HG02840 (cell line): ENCODE data around the gene RCN1.
"Not testable (repeated sequence)": the region's sequence is repeated elsewhere in the genome, so short reads cannot be mapped to it uniquely, and the experiment has no call there.

Experiments
- ATAC-seq: cut with Tn5 transposase; IDR thresholded peaks from one replicate; pipeline ENCODE4 v1.9.1; 2021; ENCODE audit warnings: mild to moderate bottlenecking, moderate library complexity, moderate number of reproducible peaks; ENCODE audit not compliant: unreplicated experiment, low FRiP score

The RCN1 gene

GRCh38 chr11:32073644-32074026, 17.2 kb upstream of the RCN1 start:
- no peak for ATAC-seq

DNA sequence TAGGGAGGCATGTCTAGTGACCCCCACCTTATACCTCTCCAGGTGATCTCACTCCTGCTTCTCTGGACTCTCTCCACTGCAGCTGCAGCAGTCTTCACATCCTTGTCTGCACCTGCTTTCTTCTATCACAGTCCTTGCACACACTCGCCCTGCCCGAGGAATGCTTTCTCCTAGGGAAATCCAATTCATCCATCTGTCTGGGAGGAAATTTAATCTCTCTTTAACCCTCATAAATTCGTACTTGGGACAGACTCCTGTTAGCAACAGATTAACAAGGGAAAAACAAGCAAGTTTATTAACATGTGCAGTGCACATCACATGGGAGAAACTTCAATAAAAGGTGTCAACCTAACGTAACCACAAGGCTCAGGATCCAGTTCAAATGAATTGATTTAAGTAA, 11.3 kb upstream of the RCN1 start:
- no peak for ATAC-seq

DNA sequence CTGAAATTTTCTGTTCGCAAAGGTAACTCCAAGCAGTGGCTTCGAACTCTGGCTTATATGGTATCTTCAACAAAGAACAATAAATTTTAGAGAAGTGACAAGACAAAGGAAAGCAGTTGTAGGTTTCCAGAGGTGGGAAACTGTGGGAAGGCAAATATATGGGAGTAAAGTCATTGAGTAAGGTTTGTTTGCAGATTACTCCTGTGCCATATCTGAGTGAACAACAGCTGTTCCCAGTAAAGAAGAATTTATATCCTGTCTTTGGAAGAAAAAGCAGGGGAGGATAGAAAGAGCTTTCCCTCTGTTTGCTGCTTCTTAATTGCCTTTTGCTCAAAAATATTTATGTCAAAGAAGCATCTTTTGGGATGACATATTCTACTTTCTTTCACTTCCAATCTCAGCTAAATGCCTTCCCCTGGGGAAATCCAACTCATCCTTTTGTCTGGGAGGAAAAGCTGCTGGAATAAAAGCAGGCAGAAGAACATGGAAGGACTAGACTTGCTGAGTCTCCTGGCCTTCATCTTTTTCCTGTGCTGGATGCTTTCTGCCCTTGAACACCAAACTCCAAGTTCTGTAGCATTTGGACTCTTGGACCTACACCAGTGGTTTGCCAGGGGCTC, 10.4 kb upstream of the RCN1 start:
- ATAC-seq, result no peak

DNA sequence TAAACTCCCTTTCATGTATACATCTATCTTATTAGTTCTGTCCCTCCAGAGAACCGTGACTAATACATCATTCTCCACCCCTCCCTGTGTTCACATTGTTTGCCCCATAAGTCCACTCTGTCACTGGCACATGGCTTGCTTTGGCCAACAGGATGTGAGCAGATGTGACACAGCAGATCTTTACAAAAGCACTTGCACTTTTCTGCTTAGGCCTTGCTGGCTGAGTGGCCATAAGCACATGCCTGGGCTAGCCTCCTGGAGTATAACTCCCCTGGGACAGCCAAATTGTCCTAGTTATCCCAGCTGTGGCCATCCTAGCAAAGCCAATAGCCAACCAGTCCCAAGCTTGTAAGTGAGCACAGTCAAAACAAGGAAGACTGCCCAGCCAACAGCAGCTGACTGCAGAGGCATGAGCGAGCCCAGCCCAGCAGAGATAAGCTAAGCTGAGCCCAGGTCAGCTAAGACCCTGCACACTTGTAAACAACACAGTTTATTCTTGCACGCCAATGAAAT, 9.7 kb upstream of the RCN1 start:
- ATAC-seq, result no peak

DNA sequence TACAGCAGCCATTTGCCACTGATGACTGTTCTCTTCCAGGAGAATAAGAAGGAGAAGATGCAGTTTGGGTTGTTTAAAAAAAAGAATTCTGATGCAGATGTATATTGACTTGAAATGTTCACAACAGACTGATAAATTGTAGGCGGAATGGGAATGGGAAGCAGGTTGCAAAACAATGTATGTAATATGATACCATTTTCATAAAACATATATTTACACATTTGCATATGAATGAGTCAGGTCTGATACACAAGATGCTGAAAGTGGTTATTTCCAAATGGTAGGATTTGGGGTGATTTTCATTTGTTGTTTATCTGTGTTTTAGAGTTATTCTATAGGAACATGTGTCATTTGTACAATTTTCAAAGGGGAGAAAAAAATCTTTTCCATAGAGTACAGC, 9.0 kb upstream of the RCN1 start:
- ATAC-seq, result no peak

DNA sequence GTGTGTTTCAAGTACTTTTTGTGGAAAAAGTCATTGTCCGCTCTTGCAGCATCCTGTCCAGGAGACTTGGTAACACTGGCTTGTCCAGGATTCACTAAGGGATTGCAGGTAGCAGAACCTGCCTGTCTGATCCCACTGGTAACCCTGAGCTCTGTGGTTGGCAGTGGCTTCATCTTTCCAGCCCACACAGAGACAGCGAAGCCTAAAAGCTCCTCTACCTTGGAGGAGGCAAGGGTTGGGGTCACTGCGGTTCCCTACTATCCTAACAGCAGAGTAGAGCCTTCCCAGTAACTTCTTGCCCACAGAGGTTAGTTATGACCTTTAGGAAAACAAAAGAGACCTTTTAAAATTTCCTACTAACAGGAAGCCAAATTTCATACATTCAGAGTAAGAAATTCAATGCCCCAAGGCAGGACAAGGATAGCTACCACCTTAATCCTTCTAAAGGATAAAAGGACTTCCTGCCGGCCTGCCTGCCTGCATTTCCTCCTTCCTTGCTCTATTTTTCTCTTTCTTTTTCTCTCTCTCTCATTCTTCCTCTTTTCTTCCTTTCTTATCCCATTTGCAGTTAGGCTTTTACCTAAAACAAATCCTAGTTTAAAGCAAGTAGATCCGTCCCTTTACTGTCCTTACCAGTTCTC, 8.4 kb upstream of the RCN1 start:
- no peak for ATAC-seq

GRCh38 chr11:32087597-32087996, 3.3 kb upstream of the RCN1 start:
- no peak for ATAC-seq

- ATAC-seq, result no peak
These were observed 2.5 kb upstream of the RCN1 start for GRCh38 chr11:32088117-32088941.

GRCh38 chr11:32092581-32093170, 1.8 kb downstream of the RCN1 start:
- no peak for ATAC-seq

DNA sequence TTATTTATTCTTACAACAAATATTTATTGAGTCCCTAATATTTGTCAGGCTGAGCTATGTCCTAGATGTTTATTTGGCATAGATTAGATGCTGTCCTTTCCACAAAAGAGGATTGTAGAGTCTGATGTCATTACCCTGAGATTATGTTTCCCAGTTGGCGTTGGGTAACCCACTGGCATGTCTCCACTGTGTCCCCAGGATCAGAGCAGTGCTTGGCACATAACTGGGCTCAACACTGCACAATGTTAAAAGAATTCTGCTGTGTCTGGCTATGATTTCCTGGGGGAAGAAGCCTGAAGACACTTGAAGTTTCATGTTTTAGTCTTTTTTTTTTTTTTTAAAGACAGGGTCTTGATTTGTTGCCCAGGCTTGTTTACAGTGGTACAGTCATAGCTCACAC, 4.0 kb downstream of the RCN1 start:
- no peak for ATAC-seq

DNA sequence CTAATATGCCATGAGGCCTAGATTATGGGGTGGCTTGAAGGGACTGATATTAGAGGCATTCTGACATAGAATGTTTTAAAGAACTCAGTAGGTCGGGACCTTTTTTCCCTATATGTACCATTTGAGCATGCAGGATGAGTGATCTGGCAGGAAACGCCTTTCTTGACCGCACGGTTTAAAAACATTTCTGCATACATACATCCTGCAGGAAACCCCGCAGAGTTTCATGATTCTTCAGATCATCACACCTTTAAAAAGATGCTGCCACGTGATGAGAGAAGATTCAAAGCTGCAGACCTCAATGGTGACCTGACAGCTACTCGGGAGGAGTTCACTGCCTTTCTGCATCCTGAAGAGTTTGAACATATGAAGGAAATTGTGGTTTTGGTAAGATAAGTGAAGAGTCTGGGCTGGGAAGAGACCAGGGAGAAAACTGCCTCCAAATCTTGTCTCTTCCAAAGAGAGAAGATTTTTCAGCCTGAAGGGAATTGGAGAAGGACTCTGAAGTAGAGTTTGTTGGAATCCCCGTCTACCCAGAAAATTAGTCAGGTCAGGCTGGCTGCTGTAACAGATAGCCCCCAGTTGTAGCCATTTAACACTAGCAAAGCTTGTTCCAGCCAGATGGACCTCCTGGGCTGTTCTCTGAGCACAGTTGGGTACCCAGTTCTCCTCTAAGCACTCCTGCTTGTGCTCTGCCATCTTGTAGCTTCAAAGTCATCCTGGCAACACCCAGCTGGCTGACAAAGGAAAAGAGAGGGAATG, 7.4 kb downstream of the RCN1 start:
- ATAC-seq, result no peak

GRCh38 chr11:32099516-32099915, 8.6 kb downstream of the RCN1 start:
- ATAC-seq, result no peak

DNA sequence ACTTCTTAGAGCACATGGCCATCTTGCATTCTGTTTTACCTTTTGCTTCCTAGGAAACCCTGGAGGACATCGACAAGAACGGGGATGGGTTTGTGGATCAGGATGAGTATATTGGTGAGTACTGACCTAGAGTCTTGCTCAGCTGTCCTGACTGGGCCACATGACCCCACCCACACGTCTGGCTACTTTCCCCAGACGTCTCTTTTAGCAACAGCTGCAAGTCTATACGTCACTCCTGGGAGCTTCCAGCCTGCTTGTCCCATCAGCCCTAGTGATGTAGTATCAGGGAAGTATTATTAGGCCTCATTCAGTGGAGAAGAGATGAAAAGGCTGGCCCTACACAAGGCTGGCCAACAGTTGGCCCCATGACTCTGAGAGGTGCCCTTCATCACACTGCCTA, 9.6 kb downstream of the RCN1 start:
- no peak for ATAC-seq

GRCh38 chr11:32101791-32102190, 10.9 kb downstream of the RCN1 start:
- ATAC-seq, result no peak

DNA sequence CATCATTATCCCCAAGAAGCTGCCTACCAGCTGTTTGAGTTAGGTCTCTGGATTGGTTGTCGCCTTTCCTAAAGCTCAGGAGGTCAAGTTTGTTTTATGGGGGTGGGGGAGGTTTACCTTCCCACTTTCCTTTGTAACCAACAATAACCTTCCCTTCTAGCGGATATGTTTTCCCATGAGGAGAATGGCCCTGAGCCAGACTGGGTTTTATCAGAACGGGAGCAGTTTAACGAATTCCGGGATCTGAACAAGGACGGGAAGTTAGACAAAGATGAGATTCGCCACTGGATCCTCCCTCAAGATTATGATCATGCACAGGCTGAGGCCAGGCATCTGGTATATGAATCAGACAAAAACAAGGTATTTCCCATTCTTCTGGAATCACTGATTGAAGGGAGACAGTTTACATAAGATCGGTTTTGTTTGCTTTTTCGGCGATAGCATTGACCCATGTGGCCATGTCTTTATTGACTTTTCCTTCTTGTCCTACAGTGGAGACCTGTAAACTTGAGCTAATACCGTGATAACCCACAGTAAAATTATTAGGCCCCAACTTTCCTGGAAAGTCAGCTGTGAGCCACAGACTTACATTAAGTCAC, 12.3 kb downstream of the RCN1 start:
- not testable (repeated sequence) for ATAC-seq

GRCh38 chr11:32103941-32104340, 13.1 kb downstream of the RCN1 start:
- no peak for ATAC-seq

DNA sequence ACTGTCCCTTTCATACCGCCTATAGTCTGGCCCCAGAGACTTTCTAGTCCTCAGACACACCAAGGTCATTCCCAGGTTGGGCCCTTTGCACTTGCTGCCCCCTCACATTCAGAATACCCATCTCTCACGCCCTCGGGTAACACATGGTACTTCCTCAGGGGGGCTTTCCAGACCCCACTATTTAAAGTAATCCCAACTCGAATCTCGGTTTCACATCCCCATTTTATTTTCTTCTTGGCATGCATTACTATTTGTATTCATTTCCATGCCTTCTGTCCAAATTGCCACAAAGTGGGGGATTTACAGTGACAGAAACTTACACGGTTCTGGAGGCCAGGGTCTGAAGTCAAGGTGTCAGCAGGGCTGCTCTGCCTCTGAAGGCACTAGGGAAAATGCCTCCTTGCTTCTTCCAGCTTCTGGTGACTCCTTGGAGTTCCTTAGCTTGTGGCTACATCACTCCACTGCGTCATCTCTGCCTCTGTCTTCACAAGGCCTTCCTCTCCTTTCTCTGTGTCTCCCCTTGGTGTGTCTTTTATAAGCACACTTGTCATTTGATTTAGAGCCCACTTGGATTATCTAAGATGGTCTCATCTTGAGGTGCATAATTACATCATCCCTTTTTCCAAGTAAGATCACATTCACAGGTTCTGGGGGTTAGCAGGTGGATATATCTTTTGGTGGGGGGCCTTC, 15.1 kb downstream of the RCN1 start:
- ATAC-seq, result peak; percentile 65

DNA sequence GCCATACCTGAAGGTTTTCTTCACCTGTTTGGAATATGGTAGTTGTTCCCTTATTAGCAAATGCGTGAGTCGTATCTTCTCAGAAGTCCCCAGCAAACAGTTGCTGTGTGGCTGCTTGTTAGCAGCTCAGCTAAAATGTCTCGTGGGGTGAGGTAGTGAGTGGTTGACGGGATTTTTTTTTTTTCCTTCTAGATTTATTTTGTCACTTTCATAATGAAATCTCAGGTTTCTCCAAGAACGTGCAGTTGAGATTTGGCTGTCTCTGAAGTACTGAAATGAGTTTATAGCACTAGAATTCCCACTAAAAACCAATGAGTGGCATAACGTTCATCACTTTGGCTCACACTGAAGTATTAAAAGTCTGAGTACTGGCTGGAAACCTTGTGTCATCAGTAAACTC, 16.8 kb downstream of the RCN1 start:
- no peak for ATAC-seq

- ATAC-seq, result no peak
These were observed 17.7 kb downstream of the RCN1 start for GRCh38 chr11:32108576-32108975.
